Measurements from ENCODE around the gene TNFSF4. TPM values are rescaled to one million over a fixed set of nuclear protein-coding genes. Genes with fewer than 3 reads are reported as not detected.

The TNFSF4 gene
- total and polyA plus RNA-seq, 2 experiments from 2014 or later, result 1.4 to 2.7 TPM

- H3K9me3 ChIP-seq (ENCODE audit: low read depth), result no peaks in the 10 kb centered on the region
- no peaks in the 10 kb centered on the region for H3K4me1 ChIP-seq (ENCODE audit: low read depth)
- peak in 1 of 2 donors; percentile 97 for DNase-seq (ENCODE audit: low read depth in 1 of 2, low spot score in 1 of 2)
- no peaks in the 10 kb centered on the region for H3K27me3 ChIP-seq
- no peak overlapping the region for H3K4me3 ChIP-seq
- no peaks in the 10 kb centered on the region for H3K36me3 ChIP-seq
- H3K27ac ChIP-seq, result no peak overlapping the region
- TF ChIP-seq CTCF (IDR thresholded peaks at IDR 0.05; ENCODE audit: low read depth, low read length), result no peak
Observed at GRCh38 chr1:173149887-173150286, 57.2 kb downstream of the TNFSF4 start.

- H3K27ac ChIP-seq, result no peak overlapping the region
Observed at GRCh38 chr1:173148971-173149370, 58.2 kb downstream of the TNFSF4 start.

GRCh38 chr1:173148545-173148944 is 58.6 kb downstream of the TNFSF4 start:
- DNase-seq (ENCODE audit: low read depth in 1 of 2, low spot score in 1 of 2), result no peak
- TF ChIP-seq CTCF (IDR thresholded peaks at IDR 0.05; ENCODE audit: low read depth, low read length), result no peak
- no peaks in the 10 kb centered on the region for H3K27me3 ChIP-seq
- H3K9me3 ChIP-seq (ENCODE audit: low read depth), result no peaks in the 10 kb centered on the region
- H3K36me3 ChIP-seq, result no peaks in the 10 kb centered on the region
- no peak overlapping the region for H3K4me3 ChIP-seq
- no peak overlapping the region for H3K27ac ChIP-seq
- no peaks in the 10 kb centered on the region for H3K4me1 ChIP-seq (ENCODE audit: low read depth)

More at GRCh38 chr1:173148971-173149370, 58.2 kb downstream of the TNFSF4 start:
- no peaks in the 10 kb centered on the region for H3K4me1 ChIP-seq (ENCODE audit: low read depth)
- H3K36me3 ChIP-seq, result no peaks in the 10 kb centered on the region
- H3K27me3 ChIP-seq, result no peaks in the 10 kb centered on the region
- TF ChIP-seq CTCF (IDR thresholded peaks at IDR 0.05; ENCODE audit: low read depth, low read length), result no peak
- DNase-seq (ENCODE audit: low read depth in 1 of 2, low spot score in 1 of 2), result no peak
- no peaks in the 10 kb centered on the region for H3K9me3 ChIP-seq (ENCODE audit: low read depth)
- H3K4me3 ChIP-seq, result no peak overlapping the region

- Histone ChIP-seq H3K4me1 (ENCODE audit: low read depth) (no peaks in the 10 kb centered on the region), H3K36me3 (no peaks in the 10 kb centered on the region), H3K9me3 (ENCODE audit: low read depth) (no peaks in the 10 kb centered on the region), H3K27me3 (no peaks in the 10 kb centered on the region), H3K27ac (no peak overlapping the region), H3K4me3 (no peak overlapping the region)
- DNase-seq (ENCODE audit: low read depth in 1 of 2, low spot score in 1 of 2), result no peak
- no peak for TF ChIP-seq CTCF (IDR thresholded peaks at IDR 0.05; ENCODE audit: low read depth, low read length)
Observed at GRCh38 chr1:173140733-173141132, 66.4 kb downstream of the TNFSF4 start.

GRCh38 chr1:173139706-173140105 is 67.4 kb downstream of the TNFSF4 start:
- no peak overlapping the region for H3K4me3 ChIP-seq
- H3K27ac ChIP-seq, result no peak overlapping the region
- H3K27me3 ChIP-seq, result no peaks in the 10 kb centered on the region
- no peaks in the 10 kb centered on the region for H3K36me3 ChIP-seq
- H3K9me3 ChIP-seq (ENCODE audit: low read depth), result no peaks in the 10 kb centered on the region
- no peaks in the 10 kb centered on the region for H3K4me1 ChIP-seq (ENCODE audit: low read depth)
- TF ChIP-seq CTCF (IDR thresholded peaks at IDR 0.05; ENCODE audit: low read depth, low read length), result no peak
- no peak for DNase-seq (ENCODE audit: low read depth in 1 of 2, low spot score in 1 of 2)

Data from cardiac muscle cell (in vitro differentiated cells and primary cell).